IMR-90 (cell line): ENCODE data around the gene GPR142. TPM values are rescaled to one million over a fixed set of nuclear protein-coding genes. Genes with fewer than 3 reads are reported as not detected.

Experiments
- ATAC-seq: fragments of 200-7000 bp; cut with Tn5 transposase; 2 replicates; pipeline ENCODE4 v1.9.1; 2020; ENCODE audit warnings: low read depth, mild to moderate bottlenecking, moderate library complexity
- BruUV-seq: library from RNA; stranded (reverse); fragments of 400-500 nt; replicated peaks from 2 replicates; lab custom pipeline; 2021; lab: Mats Ljungman, UMichigan
- CTCF ChIA-PET: fragments of 300-600 bp; formaldehyde crosslinking; extraction: SDS; loops from one replicate; lab custom pipeline; 2021; ENCODE audit warnings: antibody characterized with exemption; lab: Yijun Ruan, JAX
- POLR2A ChIA-PET: fragments of 300-600 bp; sonication (Branson Sonifier 250); formaldehyde crosslinking; loops from one replicate; lab custom pipeline; 2022; ENCODE audit warnings: antibody characterized with exemption; ENCODE audit not compliant: unreplicated experiment; lab: Charles Lee
- DNase-seq: peaks from one replicate; pipeline ENCODE4 v3.0.0; 2013
- H2AFZ ChIP-seq: replicated peaks from 2 replicates; pipeline ENCODE3; 2013; ENCODE audit warnings: low read length, mild to moderate bottlenecking; ENCODE audit not compliant: poor library complexity
- H2AK5ac ChIP-seq: 2 replicates; pipeline ENCODE4 v1.6.1; 2013; ENCODE audit warnings: low read depth, low read length, inconsistent platforms
- H2AK9ac ChIP-seq: replicated peaks from 2 replicates; pipeline ENCODE3; 2013; ENCODE audit warnings: mild to moderate bottlenecking, low read depth, low read length, moderate library complexity; ENCODE audit not compliant: poor library complexity
- H2BK120ac ChIP-seq: 2 replicates; pipeline ENCODE4 v1.6.1; 2013; ENCODE audit warnings: low read depth, low read length, inconsistent platforms
- H2BK15ac ChIP-seq: 3 replicates; pipeline ENCODE4 v1.6.1; 2013; ENCODE audit warnings: low read depth, low read length, inconsistent platforms
- H2BK20ac ChIP-seq: 2 replicates; pipeline ENCODE4 v1.6.1; 2013; ENCODE audit warnings: low read depth, mild to moderate bottlenecking, inconsistent platforms, low read length, moderate library complexity
- H2BK5ac ChIP-seq: 2 replicates; pipeline ENCODE4 v1.6.1; 2013; ENCODE audit warnings: mild to moderate bottlenecking, low read depth, low read length, inconsistent platforms; ENCODE audit not compliant: poor library complexity, severe bottlenecking
- H3K14ac ChIP-seq: replicated peaks from 2 replicates; pipeline ENCODE4 v1.6.1; 2013; ENCODE audit warnings: low read depth, low read length, inconsistent platforms
- H3K18ac ChIP-seq: 2 replicates; pipeline ENCODE4 v1.6.1; 2013; ENCODE audit warnings: low read depth, low read length, control low read depth
- H3K23ac ChIP-seq: 2 replicates; pipeline ENCODE4 v1.6.1; 2013; ENCODE audit warnings: low read depth, low read length, inconsistent platforms
- H3K27ac ChIP-seq: 2 replicates; pipeline ENCODE4 v1.5.1; 2013; ENCODE audit warnings: mild to moderate bottlenecking, control low read depth, low read length; ENCODE audit not compliant: insufficient read depth
- H3K27me3 ChIP-seq: 2 replicates; pipeline ENCODE4 v1.6.1; 2013; ENCODE audit warnings: low read length; ENCODE audit not compliant: control insufficient read depth, insufficient read depth
- H3K36me3 ChIP-seq: 2 replicates; pipeline ENCODE4 v1.6.1; 2013; ENCODE audit warnings: low read length, mixed read lengths; ENCODE audit not compliant: control insufficient read depth, insufficient read depth
- H3K4ac ChIP-seq: 2 replicates; pipeline ENCODE4 v1.6.1; 2013; ENCODE audit warnings: low read depth, low read length, inconsistent platforms
- H3K4me1 ChIP-seq: 2 replicates; pipeline ENCODE4 v1.6.1; 2013; ENCODE audit warnings: low read length, mixed read lengths; ENCODE audit not compliant: control insufficient read depth, insufficient read depth
- H3K4me2 ChIP-seq: 2 replicates; pipeline ENCODE4 v1.6.1; 2013; ENCODE audit warnings: low read depth, mild to moderate bottlenecking, control low read depth, low read length, moderate library complexity
- H3K4me3 ChIP-seq: 2 replicates; pipeline ENCODE4 v1.5.1; 2013; ENCODE audit warnings: low read depth, mild to moderate bottlenecking, control low read depth, low read length, moderate library complexity; ENCODE audit not compliant: insufficient read depth
- H3K56ac ChIP-seq: 2 replicates; pipeline ENCODE4 v1.6.1; 2013; ENCODE audit warnings: low read length, inconsistent platforms; ENCODE audit not compliant: insufficient read depth; ENCODE audit errors: extremely low read depth
- H3K79me1 ChIP-seq, 2 experiments: 2 replicates each; pipeline ENCODE4 v1.6.1; 2013; ENCODE audit warnings: low read length in 2 of 2, inconsistent platforms in 1 of 2, low read depth in 1 of 2
- H3K9ac ChIP-seq: 2 replicates; pipeline ENCODE4 v1.6.1; 2013; ENCODE audit warnings: low read depth, low read length, control low read depth
- H3K9me1 ChIP-seq: 2 replicates; pipeline ENCODE4 v1.6.1; 2013; ENCODE audit warnings: low read length, inconsistent platforms; ENCODE audit not compliant: insufficient read depth
- H3K9me3 ChIP-seq: 2 replicates; pipeline ENCODE4 v1.6.1; 2013; ENCODE audit warnings: low read length; ENCODE audit not compliant: control insufficient read depth, insufficient read depth
- H4K20me1 ChIP-seq: 2 replicates; pipeline ENCODE4 v1.6.1; 2013; ENCODE audit warnings: low read length, inconsistent platforms; ENCODE audit not compliant: insufficient read depth
- H4K5ac ChIP-seq: 2 replicates; pipeline ENCODE4 v1.6.1; 2013; ENCODE audit warnings: mild to moderate bottlenecking, low read depth, low read length, control low read depth
- H4K8ac ChIP-seq, 2 experiments: 2 replicates each; pipeline ENCODE4 v1.6.1; 2013; ENCODE audit warnings: low read depth in 2 of 2, low read length in 2 of 2, control low read depth in 1 of 2, inconsistent platforms in 1 of 2
- H4K91ac ChIP-seq: 2 replicates; pipeline ENCODE4 v1.6.1; 2013; ENCODE audit warnings: low read depth, low read length, inconsistent platforms; ENCODE audit not compliant: insufficient read depth
- BHLHE40 ChIP-seq: fragments of 150-350 bp; IDR thresholded peaks from 2 replicates; pipeline ENCODE4 v1.6.1; 2016; ENCODE audit warnings: mild to moderate bottlenecking, low read depth, low read length
- CEBPB ChIP-seq: IDR thresholded peaks from 2 replicates; pipeline ENCODE4 v1.6.1; 2012; ENCODE audit warnings: low read depth, low read length, improper control_type of control experiment
- CHD1 ChIP-seq: IDR thresholded peaks from 2 replicates; pipeline ENCODE4 v1.6.1; 2012; ENCODE audit warnings: low read depth, low read length, improper control_type of control experiment
- FOS ChIP-seq: fragments of 150-350 bp; IDR thresholded peaks from 2 replicates; pipeline ENCODE4 v1.6.1; 2016; ENCODE audit warnings: low read depth, low read length
- MAFK ChIP-seq: IDR thresholded peaks from 2 replicates; pipeline ENCODE4 v1.6.1; 2012; ENCODE audit warnings: low read depth, low read length, improper control_type of control experiment
- MAZ ChIP-seq: IDR thresholded peaks from 2 replicates; pipeline ENCODE4 v1.6.1; 2012; ENCODE audit warnings: low read depth, mild to moderate bottlenecking, low read length, improper control_type of control experiment, moderate library complexity, borderline replicate concordance
- MXI1 ChIP-seq: IDR thresholded peaks from 2 replicates; pipeline ENCODE4 v1.6.1; 2012; ENCODE audit warnings: low read depth, mild to moderate bottlenecking, low read length, moderate library complexity, borderline replicate concordance
- RAD21 ChIP-seq: IDR thresholded peaks from 2 replicates; pipeline ENCODE4 v1.6.1; 2012; ENCODE audit warnings: low read length, improper control_type of control experiment
- RCOR1 ChIP-seq: IDR thresholded peaks from 2 replicates; pipeline ENCODE4 v1.6.1; 2012; ENCODE audit warnings: mild to moderate bottlenecking, low read length, improper control_type of control experiment; ENCODE audit not compliant: insufficient replicate concordance
- WGBS, 2 experiments: methylation state at CpG; one replicate each; pipeline versions ENCODE4 v1.1.5 to v1.1.7; 2013; ENCODE audit warnings: missing lambda C conversion rate in 2 of 2; ENCODE audit not compliant: insufficient read length in 1 of 2; ENCODE audit errors: extremely low coverage in 2 of 2; 5-methylcytosine and 5-hydroxymethylcytosine counted together
- dilution Hi-C: fragments of 300-500 bp; cut with HindIII; formaldehyde crosslinking; loops from one replicate; pipeline ENCODE4 v1.14.3; 2018; ENCODE audit warnings: low sequenced_read_pairs; ENCODE audit not compliant: unreplicated experiment
- in situ Hi-C: fragments of 300-500 bp; cut with MboI; formaldehyde crosslinking; loops from 3 replicates; pipeline ENCODE4 v1.14.3; 2019; ENCODE audit warnings: low sequenced_read_pairs, inconsistent platforms, mixed read lengths
- intact Hi-C: fragments of 100-400 bp; cut with micrococcal nuclease; formaldehyde crosslinking; loops from 2 replicates; pipeline ENCODE4 v1.10.0; 2022
- polyA plus RNA-seq, 3 experiments: library from polyadenylated mRNA; depleted of rRNA; stranded (reverse); fragments of >200 nt; gene quantifications; 2 replicates each; pipeline ENCODE4 v1.2.3, GENCODE V29; 2012; ENCODE audit warnings: low replicate concordance in 1 of 3
- total RNA-seq: library from RNA; depleted of rRNA; stranded (reverse); fragments of >200 nt; gene quantifications from 2 replicates; pipeline ENCODE4 v1.2.3, GENCODE V29; 2012
- TF ChIP-seq, protein P1 (sequence below): fragments of 150-350 bp; IDR thresholded peaks from 2 replicates; pipeline ENCODE4 v1.6.1; 2016; ENCODE audit warnings: low read depth, mild to moderate bottlenecking, low read length, moderate library complexity, borderline replicate concordance
- TF ChIP-seq, protein P2 (sequence below): fragments of 150-350 bp; IDR thresholded peaks from 2 replicates; pipeline ENCODE4 v1.6.1; 2017; ENCODE audit warnings: mild to moderate bottlenecking, antibody characterized with exemption, low read length, low read depth
- TF ChIP-seq, protein P3 (sequence below): conservative IDR thresholded peaks from 2 replicates; pipeline ENCODE4 v1.5.1; 2012; ENCODE audit warnings: mild to moderate bottlenecking, low read depth, low read length, improper control_type of control experiment

GPR142 gene
- total and polyA plus RNA-seq, 2 of the 4 experiments (the other 2 are of a cell fraction): not detected

DNA sequence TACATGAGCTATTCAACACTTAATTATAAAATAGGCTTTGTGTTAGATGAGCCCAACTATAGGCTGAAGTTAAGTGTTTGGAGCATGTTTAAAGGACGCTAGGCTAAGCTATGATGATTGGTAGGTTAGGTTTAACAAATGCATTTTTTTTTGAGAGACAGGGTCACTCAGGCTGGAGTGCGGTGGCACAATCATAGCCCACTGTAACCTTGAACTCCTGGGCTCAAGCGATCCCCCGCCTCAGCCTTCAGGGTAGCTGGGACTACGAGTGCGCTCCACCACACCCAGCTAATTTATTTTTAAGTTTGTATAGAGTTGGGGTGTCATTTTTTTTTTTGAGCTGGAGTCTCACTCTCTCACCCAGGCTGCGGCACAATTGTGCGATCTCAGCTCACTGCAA is 45.3 kb downstream of the GPR142 start:
- H3K4me1 ChIP-seq: no peaks in the 10 kb centered on the region

More for the DNA sequence above, 45.3 kb downstream of the GPR142 start:
- H3K14ac ChIP-seq: no peak overlapping the region
- H3K27ac ChIP-seq: no peak overlapping the region
- H4K20me1 ChIP-seq: no peaks in the 10 kb centered on the region
- no peak overlapping the region for H4K5ac ChIP-seq
- DNase-seq: no peak
- no peak overlapping the region for H2BK20ac ChIP-seq
- no peak overlapping the region for H3K4ac ChIP-seq
- H2AK5ac ChIP-seq: no peak overlapping the region
- H2AK9ac ChIP-seq: no peak overlapping the region
- H4K91ac ChIP-seq: no peak overlapping the region
- no peaks in the 10 kb centered on the region for H3K9me1 ChIP-seq
- no peak overlapping the region for H3K23ac ChIP-seq
- peaks cover 30% of the 10 kb centered on the region for H3K9me3 ChIP-seq
- H3K9ac ChIP-seq: no peak overlapping the region
- ChIA-PET POLR2A (no interaction called here), CTCF (no interaction called here)
- H3K4me2 ChIP-seq: no peak overlapping the region
- H4K8ac ChIP-seq: no peak overlapping the region
- TF ChIP-seq BHLHE40 (no peak), CHD1 (no peak), RAD21 (no peak), RCOR1 (no peak), MAZ (no peak), CEBPB (no peak), FOS (no peak), MXI1 (no peak), MAFK (no peak)
- TF ChIP-seq, protein P1, sequence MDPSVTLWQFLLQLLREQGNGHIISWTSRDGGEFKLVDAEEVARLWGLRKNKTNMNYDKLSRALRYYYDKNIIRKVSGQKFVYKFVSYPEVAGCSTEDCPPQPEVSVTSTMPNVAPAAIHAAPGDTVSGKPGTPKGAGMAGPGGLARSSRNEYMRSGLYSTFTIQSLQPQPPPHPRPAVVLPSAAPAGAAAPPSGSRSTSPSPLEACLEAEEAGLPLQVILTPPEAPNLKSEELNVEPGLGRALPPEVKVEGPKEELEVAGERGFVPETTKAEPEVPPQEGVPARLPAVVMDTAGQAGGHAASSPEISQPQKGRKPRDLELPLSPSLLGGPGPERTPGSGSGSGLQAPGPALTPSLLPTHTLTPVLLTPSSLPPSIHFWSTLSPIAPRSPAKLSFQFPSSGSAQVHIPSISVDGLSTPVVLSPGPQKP: no peak
- TF ChIP-seq, protein P2, sequence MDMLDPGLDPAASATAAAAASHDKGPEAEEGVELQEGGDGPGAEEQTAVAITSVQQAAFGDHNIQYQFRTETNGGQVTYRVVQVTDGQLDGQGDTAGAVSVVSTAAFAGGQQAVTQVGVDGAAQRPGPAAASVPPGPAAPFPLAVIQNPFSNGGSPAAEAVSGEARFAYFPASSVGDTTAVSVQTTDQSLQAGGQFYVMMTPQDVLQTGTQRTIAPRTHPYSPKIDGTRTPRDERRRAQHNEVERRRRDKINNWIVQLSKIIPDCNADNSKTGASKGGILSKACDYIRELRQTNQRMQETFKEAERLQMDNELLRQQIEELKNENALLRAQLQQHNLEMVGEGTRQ: no peak
- TF ChIP-seq, protein P3, sequence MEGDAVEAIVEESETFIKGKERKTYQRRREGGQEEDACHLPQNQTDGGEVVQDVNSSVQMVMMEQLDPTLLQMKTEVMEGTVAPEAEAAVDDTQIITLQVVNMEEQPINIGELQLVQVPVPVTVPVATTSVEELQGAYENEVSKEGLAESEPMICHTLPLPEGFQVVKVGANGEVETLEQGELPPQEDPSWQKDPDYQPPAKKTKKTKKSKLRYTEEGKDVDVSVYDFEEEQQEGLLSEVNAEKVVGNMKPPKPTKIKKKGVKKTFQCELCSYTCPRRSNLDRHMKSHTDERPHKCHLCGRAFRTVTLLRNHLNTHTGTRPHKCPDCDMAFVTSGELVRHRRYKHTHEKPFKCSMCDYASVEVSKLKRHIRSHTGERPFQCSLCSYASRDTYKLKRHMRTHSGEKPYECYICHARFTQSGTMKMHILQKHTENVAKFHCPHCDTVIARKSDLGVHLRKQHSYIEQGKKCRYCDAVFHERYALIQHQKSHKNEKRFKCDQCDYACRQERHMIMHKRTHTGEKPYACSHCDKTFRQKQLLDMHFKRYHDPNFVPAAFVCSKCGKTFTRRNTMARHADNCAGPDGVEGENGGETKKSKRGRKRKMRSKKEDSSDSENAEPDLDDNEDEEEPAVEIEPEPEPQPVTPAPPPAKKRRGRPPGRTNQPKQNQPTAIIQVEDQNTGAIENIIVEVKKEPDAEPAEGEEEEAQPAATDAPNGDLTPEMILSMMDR: no peak
- no peak overlapping the region for H3K56ac ChIP-seq
- no peak overlapping the region for H2BK120ac ChIP-seq
- H2BK15ac ChIP-seq: no peak overlapping the region
- no peak overlapping the region for H3K18ac ChIP-seq
- H3K36me3 ChIP-seq: no peaks in the 10 kb centered on the region
- 71% methylated on average over 1 of the region's 8 CpGs; no CpG with 5 or more reads in 1 of the 2 experiments for whole genome bisulfite sequencing, 2 experiments
- BruUV-seq: no TSS peak
- dilution Hi-C loops (no loop called here), intact Hi-C loops (no loop called here), in situ Hi-C loops (no loop called here)
- ATAC-seq: no peak
- no peaks in the 10 kb centered on the region for H3K79me1 ChIP-seq
- no peak overlapping the region for H2AFZ ChIP-seq
- no peak overlapping the region for H2BK5ac ChIP-seq
- H3K27me3 ChIP-seq: no peaks in the 10 kb centered on the region
- H3K4me3 ChIP-seq: no peak overlapping the region
